HG02610 (cell line): ENCODE results near the gene LRRC25.

Experiments used
- ATAC-seq: cut with Tn5 transposase; IDR thresholded peaks from one replicate; pipeline ENCODE4 v1.9.1; 2021; ENCODE audit warnings: mild to moderate bottlenecking, moderate library complexity; ENCODE audit not compliant: unreplicated experiment

LRRC25 gene

DNA sequence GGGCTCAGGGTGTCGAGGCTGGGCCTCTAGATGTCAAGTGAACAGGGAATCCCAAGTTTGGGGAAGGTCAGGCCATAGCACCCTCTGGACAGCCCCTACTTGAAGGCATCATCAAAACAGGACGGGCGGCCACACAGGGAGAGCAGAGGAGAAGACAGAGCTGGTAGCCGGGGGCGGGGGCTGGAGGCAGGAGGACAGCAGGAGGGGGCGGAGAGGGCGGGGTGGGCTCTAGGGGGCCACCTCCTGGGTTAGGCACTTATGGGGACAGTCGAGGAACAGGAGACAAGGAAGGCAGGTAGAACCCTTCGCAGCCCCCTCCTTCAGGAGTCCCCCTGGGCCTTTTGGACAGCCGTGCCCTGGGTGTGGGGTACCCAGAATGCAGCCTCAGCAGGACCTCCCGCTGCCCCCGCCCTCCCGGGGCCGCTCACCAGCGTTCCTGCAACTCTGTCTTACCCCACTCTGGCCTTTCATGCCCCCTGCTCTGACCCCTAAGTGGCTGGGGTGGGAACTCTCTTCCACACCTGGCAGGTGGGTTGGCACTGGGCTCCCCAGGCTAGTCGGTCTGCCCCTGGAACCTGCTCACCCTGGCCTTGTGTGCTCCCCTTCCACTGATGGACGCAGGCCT lies 27.6 kb upstream of the LRRC25 start:
- no peak for ATAC-seq

DNA sequence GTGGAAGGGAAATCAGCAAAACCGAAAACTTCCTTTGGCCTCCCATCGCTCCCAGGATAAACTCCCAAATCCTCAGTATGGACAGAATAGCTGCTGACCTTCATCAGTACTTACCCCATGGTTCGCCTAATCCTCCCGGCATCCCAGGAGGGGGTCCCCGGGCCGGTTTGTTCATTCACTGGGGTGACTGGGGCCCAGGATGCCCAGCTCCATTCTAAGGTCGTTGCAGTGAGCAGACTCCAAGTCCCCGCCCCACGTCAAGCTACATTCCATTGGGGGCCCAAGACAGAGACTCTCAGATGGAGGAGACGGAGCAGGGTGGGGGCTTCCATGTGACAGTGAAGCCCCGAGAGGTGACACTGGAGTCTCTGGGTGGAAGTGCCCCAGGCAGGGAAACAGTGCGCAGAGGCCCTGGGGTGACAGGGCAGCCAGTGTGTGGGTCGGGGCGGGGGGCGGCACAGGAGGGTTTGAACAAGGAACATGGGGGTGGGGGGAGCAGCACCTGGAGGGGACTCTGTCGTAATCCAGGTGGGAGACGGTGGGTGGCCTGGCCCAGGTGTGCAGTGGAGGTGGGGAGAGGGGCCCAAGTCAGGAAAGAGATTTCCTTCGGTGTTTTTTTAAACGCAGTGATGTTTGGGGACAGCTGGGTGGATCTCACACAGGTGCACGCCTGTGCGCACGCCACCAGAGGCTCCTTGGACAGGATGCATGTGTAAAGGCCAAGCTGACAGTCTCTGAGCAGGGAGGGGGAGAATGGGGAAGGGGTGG lies 26.9 kb upstream of the LRRC25 start:
- no peak for ATAC-seq

DNA sequence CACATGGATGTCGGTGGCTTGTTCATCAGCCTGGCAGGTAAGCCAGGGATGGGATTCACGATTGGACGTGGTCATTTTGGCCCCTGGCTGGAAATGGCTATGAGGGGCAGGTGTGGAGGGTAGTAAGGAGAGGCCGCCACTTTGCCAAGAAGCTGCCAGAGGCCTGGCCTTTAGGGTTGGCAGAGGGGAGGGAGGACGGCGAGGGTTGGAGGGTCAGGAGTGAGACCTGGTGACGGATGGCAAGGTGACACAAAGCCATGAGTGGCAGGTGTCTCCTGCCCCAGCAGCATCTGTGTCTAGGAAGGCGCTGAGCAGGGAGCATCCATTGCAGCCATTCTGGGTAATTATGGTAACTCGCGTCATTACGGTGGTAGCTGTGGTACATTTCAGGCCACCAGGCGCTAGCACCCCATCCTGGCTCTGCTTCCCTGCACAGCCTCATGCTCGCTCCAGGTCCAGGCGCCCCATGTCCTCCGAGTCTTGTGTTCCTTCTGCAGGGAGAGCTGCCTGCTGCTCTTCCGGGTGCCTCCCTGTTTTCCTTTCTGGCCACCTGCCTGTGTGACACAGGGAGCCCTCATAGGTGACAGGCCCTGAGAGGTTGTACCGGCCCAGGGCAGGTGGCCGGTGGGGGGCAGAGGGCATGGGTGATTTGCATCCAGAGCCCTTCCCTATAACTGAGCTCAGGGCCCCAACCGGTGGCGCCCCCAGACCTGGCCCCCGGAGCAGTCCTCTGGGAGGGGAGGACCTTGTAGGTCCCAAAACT lies 26.0 kb upstream of the LRRC25 start:
- no peak for ATAC-seq

DNA sequence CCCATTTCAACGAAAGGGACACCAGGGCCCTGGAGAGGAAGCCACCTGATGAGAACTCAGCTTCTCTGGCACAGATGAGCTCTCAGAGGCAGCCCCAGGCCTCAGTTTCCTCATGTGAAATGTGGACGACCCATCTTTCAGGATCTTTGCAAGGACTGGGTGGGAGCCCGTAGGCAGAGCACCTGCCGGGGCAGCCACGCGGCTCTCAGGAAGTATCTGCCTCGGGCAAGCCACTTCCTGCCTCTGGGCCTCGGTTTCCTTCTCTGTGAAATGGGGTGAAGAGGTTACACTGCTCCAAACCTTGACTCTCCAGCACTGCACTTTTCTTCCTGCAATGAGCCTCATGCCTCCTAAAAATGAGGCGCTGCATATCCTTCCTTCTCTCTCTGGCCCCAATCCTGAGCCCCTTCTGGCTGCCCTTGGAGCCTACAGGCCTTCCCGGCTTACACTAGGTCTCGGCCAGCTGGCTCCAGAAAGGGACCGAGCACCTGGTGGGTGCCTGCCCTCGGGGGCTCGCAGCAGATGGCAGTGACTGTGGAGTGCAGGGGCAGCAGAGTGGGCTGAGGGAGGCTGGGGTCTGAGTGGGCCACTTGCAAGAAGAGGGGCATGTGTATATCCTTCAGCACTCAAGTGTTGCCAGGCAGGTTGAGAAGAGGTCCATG lies 25.2 kb upstream of the LRRC25 start:
- no peak for ATAC-seq

DNA sequence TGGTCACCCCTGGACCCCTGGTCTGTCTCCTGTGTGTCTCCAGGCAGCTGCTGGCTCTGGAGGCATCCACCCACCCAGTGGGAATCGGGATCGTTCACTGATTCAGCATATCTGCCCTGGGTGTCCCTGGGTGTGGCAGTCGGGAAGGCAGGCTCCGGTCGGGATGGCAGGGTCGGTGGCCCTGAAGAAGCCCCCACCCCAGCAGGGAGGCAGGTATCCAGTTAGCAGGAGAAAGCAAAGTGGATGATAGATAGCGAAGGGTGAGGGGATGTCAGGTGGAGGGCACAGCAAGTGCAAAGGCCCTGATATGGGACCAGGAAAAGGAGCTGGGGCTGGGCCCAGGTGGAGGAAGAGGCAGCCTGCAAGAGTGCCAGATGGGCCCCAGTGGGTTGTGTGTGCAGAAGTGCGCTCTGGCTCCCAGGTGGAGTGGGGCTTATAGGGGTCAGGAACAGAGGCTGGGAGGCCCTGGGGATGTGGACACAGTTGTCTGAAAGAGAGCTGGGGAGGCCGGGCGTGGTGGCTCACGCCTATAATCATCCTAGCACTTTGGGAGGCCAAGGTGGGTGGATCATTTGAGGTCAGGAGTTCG lies 24.0 kb upstream of the LRRC25 start:
- ATAC-seq = no peak

DNA sequence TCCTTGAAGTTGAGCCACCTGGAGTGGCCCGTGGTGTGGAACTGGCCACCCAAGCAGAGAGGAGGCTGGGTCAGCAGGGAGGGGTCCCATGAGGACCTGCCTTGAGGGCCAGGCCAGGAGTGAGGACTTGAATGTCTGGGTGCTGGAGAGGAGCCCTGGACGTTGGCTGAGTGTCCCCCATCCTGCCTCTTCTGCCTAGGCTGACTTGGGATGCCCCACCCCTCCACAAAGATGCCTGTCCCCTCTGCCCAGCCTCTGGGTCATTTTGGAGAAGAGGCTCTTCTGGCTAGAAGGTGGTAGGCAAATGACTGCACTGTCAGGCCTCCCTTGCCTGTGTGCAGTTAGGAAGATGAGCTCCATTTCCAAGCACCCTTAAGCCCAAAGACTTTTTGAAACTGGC lies 23.5 kb upstream of the LRRC25 start:
- no peak for ATAC-seq

DNA sequence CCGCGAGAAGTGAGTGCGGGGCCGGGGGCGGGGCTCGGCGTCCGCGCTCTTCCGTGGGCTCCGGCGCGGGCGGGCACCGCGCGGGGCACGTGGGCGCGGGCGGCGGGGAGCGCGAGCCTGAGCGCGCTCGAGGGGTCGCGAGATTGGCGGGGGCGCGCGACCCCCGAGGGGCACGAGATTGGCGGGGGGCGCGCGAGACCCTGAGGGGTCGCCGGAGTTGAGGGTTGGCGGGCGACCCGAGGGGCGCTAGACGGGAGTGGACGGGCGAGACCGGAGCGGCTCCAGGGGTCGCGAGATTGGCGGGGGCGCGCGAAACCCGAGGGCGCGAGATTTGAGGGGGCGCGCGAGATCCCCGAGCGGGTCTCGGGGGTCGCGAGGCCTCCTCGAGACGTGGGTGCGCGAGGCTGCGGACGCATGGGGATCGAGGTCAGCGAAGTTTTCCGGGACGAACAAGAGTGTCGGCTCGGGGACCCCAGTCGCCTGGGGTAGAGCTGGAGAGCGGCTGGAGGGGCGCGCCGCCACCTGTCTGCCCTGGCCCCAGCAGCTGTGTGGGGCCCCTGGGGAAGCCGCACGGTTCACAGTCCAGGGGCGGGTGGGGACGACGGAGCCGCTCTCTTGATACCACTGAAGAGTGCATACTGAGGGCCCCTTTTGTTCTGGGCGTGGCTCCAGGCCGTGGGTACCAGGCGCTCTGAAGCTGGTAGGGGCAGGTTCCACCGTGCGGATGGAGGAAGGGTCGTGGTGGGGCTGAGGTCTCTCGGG lies 22.5 kb upstream of the LRRC25 start:
- no peak for ATAC-seq

DNA sequence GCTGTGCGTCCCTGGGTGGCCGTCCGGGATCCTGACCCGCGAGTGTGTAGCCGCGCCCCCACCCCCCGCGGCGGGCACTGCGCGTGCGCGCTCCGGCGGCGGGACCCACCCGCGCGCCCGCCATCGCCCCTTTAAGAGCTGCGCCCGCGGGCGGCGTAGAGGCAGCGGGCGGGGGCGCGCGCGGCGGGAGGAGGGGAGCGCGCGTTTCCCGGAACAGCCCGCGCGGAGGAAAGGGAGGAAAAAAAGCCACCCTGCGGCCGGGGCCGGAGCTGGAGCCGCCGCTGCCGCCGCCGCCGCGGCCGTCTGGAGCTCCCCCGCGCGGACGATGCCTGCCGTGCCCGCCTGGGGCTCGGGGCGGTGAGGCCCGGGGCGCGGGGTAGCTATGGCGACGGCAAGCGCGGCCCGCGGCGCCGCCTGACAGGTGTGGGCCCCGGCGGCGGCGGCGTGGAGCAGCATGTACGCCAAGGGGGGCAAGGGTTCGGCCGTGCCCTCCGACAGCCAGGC lies 21.8 kb upstream of the LRRC25 start, which contains the start of gene SSBP4:
TSS of gene SSBP4 (plus strand) at position 204 of the 504 bp plus-strand sequence. CDS start at position 455, 251 bp downstream.
- no peak for ATAC-seq

DNA sequence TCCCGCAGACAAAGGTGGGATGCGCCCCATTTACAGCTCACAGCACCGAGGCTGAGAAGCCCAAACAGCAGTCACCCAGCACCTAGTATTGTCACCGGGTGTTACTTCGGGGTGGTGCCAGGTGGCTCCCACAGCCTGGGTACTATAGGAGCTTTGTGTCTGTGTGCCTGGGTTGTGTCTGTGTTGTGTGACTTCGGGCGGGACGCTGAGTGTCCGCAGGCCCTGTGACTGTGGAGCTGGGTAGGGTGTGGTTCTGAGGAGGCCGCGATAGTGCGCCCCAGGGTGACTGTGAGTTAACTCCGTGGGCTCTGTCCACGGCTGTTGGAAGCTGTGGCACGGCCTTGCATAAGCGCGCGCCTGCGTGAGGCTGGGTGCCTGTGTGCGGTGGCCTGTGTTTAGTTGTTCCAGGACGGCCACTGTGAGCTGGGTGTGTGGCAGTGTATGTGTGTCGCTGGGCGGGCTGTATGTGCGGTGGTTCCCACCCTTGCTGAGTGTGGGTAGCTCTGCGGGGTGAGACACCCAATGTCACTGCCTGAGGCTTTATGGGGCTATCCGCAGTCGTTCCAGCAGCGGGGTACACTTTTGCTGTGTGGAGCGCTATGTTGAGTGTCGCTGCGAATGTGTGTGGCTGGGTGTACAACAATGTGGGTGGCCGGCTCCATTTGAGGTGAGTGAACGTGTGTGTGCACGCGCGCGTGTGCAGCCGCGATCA lies 21.2 kb upstream of the LRRC25 start:
- ATAC-seq = no peak

DNA sequence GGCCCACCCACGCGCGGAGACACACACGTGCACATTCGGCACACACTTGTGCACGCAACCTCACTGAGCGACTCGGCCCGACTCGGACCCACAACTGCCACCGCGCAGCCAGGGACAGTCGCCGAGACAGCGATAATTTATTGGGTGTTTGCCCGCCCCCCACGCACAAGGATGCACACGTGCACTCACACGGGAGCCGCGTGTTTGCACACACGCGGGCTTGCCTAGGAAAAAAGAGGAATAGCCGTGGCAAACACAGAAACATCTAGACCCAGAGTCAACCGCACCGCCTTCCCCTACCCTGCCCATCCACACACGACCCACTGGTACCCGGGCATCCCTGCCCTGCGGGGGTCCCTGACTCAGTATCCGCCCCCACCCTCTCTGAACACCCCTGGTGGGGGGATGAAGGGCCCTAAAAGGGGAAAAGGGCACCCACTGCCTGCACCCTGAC lies 20.6 kb upstream of the LRRC25 start:
- no peak for ATAC-seq

DNA sequence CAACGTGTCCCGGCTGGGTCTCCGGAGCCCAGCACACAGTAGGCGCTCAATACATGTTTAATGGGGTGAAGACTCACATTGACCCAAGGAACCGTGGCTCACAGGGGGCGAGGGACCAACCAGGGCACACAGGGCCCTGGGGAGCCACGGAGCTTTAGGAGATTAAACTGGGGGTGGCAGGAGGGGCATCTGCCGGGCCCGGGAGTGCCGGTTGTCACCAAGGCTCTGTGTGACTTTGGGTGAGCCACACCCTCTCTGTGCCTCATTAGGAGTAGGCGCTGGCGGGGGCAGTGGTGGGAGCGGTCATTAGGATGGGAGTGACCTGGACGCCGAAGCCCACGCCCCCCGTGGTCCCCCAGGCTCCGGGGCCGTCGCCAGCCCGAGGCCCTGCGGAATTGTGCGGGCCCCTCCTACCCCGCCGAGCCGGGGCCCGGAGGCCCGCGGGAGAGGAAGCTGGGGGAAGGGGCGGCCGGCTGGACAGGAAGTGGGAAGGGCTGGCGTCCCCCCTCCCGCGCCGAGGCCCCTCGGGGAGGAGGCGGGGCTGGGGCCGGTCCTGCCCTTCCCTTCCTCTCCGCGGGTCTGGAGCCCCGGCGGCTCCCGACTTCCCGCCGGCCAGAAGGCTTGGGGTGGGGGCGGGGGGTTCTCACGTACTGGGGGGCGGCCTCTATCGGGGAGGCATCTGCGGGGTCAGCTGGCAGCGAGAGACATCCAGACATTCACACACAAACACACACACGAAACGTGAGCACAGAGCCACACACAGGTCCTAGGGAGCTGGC lies 20.0 kb upstream of the LRRC25 start:
- no peak for ATAC-seq

DNA sequence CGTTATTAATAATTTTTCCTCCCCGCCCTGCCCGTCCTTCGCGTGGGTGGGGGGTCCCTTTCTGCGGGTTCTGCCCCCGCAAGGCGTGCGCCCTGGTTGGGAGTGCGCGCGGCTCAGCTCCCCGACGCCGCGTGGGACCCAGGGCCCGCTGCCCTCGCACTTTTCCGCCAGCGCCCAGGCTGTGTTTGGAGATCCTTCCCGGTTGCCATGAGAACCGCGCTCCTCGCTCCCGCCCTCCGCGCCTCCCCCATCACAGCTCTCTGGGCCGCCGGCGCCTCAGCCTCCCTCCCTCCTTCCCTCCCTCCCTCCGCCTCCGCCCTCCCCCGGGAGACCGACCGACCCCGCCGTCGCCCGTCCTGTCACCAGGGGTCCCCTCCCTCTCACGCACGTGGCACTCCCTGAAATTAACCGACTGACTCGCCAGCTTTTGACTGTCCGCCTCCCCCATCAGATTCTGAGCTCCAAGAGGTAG lies 19.4 kb upstream of the LRRC25 start:
- no peak for ATAC-seq

DNA sequence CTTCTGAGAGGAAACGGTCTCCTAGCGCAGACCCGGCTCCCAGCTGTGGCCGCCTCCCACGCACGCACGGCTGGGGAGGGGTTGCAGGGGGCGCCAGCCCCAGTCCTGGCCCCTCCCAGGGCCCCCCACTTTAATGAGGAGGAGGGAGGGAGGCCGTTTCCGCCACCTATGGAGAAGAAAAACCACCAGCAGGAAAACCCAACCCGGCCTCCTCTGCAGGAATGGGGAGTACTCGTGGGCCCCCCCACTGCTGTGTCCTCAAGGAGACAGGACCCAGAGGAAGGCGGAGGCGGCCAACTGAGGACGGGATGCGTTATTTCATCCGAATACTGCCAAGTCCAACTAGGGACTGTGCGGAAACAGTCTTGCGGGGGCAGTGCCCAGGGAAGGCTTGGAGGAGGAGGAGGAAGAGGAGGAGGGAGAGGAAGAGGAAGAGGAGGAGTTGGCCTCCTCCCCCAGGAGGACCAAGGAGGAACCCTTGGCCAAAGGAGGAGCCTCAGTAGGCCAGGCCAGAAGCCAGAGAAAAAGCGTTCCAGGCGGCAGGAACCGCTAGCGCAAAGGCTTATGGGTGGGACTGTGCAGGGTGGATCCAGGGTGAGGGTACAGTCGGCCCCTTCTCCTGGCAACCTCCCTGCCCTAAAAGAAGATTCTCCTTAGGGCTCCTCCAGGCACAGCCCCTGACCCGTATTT lies 17.9 kb upstream of the LRRC25 start:
- no peak for ATAC-seq

DNA sequence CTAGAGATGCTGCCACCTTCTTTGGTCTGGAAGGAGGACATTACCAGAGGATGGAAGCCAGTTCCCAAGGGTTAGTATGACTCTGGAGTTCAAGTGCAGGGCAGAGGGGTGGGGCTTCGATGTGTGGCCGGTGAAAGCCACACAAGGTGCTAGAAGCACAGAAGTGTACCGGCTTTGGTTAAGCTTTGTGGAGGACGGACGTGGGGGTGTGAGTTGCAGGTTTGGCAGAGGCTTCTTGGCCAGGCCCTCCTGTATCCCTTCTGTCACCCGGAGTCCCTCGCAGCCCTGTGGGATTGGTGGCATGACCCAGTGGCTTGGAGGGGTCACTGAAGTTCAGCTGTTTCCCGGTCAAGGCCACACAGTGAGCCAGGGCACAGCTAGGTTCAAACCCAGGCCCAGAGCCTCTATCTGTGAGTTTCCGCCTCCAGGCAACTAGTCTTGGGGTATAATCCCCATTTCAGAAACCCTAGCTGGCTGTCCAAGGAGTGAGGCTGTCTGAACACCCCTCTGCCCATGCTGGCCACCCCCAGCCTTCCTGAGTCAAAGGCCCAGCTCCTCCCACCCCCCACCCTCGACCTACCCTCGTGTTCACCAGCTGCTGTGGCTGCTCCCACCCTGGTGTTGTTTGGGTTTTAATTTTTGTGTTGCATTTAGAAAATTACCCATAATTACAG lies 17.2 kb upstream of the LRRC25 start:
- no peak for ATAC-seq

DNA sequence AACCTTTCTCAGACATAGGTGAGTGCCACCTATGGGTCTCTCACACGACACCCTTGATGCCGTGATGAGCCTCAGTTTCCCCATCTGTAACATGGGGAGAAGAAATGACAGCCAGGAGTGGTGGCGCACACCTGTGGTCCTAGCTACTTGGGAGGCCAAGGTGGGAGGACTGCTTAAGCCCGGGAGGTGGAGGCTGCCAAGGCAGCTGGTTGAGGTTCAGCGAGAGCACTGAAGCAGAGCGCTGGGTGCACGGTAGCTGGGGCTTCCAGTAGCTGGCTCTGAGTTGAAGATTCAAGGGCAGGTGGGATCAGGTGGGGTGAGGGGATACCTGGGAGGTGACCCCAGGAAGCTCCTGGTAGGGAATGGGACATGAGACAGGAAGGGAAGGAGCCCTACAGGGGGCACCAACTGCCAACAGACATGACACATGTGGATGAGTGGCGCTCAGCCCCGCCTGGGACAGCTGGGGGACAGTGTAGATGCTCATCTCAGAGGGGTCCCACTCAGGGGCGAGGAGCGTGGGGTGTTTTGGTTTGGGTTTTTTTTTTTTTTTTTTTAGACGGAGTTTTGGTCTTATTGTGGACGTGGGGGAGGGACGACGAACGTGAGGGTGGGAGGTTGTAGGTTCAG lies 15.3 kb upstream of the LRRC25 start:
- ATAC-seq = no peak

DNA sequence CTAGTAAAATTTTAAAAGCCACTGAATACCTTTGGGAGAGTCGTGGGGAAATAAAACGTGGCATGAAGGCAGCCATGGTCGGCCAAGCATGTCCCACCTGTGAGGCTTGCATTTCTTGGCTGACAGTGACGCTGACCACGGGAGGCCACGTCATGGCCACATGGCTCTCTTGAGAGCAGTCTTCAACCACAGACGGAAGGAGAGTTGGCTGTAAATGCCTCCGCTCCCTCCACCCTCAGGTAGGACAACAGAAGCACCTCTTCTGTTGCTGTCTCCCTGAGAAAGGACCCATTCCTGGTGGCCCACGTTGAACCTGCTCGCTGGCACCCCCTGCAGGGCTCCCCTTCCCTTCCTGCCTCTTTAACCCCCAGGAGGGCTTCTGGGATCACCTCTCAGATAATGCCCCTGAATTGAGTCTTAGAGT lies 10.6 kb upstream of the LRRC25 start:
- ATAC-seq = peak; percentile 70

DNA sequence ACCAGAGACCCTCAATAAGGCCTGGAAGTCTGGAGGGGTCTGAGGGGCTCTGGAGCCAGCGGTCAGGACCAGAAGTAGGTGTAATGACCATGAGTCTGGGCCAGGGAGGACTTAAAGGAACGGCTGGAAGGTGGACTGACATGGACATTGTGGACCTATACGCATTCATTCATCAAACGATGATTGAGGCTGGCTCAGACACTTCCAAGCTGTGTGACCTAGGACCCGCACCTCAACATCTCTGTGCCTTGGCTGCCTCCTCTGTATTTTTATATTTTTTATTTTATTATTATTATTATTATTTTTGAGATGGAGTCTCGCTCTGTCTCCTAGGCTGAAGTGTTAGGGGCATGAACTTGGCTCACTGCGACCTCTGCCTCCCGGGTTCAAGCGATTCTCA lies 9.3 kb upstream of the LRRC25 start:
- no peak for ATAC-seq
